ENCODE results near the gene CDH6. TPM values are rescaled to one million over a fixed set of nuclear protein-coding genes. Genes with fewer than 3 reads are reported as not detected.

CDH6 gene
- total and polyA plus RNA-seq, 10 donors: 0.11 to 2.7 (median 0.60) TPM

DNA sequence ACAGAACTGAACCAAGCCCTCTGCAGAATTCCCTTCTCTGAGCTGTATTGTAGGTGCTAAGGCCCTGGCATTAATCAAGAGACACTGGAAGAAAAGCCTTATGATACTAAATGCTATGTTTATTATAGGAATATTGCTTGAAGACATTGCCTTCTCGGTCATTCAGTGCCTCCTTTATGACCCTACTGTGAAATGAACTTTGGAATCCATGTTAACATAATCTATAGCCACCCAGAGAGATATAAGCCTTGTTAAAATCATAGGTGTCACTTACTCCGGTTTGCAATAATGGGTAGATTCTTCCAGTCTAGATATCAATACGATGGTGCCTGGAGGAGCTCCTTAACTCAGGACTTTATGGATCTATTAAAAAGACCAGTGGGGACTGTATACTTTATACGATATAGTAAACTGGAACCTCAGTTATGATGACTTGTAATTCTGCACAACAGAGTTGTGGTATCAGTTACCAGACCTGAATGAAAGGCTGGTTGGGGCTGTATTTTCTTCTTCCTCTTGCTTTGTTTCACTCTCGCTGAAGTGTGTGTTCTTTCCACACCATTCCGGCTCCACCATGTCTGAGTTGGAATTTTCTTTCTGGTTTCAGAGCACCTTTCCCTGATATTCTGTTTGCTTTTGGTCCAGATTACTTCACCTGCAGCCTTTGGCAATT lies 183.9 kb downstream of the CDH6 start:
- 83 to 94% (median 88%) methylated on average over 6 of the region's 6 CpGs for WGBS, 5 donors
- TF ChIP-seq POLR2A (IDR thresholded peaks at IDR 0.05) (no peak), POLR2AphosphoS5 (IDR thresholded peaks at IDR 0.05) (no peak)
- peaks cover 0 to 8% (median 0%) of the 10 kb centered on the region in 7 donors for H3K27me3 ChIP-seq (replicated peaks in 1 of 7)
- no peaks in the 10 kb centered on the region for H3K36me3 ChIP-seq
- no peaks in the 10 kb centered on the region for H3K9me3 ChIP-seq
- H3K4me1 ChIP-seq: no peaks in the 10 kb centered on the region
- no peak overlapping the region for H3K27ac ChIP-seq
- no peak for DNase-seq
- intact Hi-C loops (cut with DNase I; ENCODE audit: low total_unique reads): no loop called here
- H3K4me3 ChIP-seq: no peak overlapping the region

DNA sequence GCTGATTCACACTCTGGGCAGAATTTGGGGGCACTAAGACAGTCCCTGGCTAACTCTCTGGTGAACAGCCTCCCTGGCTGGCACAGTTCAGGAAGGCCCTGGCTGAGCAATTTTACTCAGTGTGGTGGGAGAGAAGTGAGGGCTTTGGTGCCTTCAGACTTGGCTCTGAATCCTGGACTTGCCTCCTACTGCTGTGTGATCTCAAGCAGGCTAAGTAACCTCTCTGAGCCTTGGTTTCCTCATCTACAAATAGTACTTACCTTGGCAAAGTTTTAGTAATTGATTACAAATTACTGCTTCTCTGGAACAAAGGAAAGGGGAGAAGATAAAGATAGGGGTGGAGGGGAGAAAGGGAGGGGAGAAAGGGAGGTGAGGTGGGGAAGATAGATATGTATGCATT lies 184.7 kb downstream of the CDH6 start:
- no peak overlapping the region for H3K4me3 ChIP-seq
- no peaks in the 10 kb centered on the region for H3K9me3 ChIP-seq
- H3K27ac ChIP-seq: no peak overlapping the region
- no peaks in the 10 kb centered on the region for H3K36me3 ChIP-seq
- TF ChIP-seq POLR2A (IDR thresholded peaks at IDR 0.05) (no peak), POLR2AphosphoS5 (IDR thresholded peaks at IDR 0.05) (no peak)
- TF ChIP-seq, protein P1, sequence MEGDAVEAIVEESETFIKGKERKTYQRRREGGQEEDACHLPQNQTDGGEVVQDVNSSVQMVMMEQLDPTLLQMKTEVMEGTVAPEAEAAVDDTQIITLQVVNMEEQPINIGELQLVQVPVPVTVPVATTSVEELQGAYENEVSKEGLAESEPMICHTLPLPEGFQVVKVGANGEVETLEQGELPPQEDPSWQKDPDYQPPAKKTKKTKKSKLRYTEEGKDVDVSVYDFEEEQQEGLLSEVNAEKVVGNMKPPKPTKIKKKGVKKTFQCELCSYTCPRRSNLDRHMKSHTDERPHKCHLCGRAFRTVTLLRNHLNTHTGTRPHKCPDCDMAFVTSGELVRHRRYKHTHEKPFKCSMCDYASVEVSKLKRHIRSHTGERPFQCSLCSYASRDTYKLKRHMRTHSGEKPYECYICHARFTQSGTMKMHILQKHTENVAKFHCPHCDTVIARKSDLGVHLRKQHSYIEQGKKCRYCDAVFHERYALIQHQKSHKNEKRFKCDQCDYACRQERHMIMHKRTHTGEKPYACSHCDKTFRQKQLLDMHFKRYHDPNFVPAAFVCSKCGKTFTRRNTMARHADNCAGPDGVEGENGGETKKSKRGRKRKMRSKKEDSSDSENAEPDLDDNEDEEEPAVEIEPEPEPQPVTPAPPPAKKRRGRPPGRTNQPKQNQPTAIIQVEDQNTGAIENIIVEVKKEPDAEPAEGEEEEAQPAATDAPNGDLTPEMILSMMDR (IDR thresholded peaks at IDR 0.05 in 8 of 11, conservative IDR thresholded peaks at IDR 0.05 in 3 of 11): no peak
- no peaks in the 10 kb centered on the region for H3K4me1 ChIP-seq
- intact Hi-C loops (cut with DNase I; ENCODE audit: low total_unique reads): no loop called here
- H3K27me3 ChIP-seq (replicated peaks in 1 of 7): peaks cover 0 to 8% (median 0%) of the 10 kb centered on the region in 7 donors
- no peak for DNase-seq

All from spleen (tissue), 11 donors.